ENCODE data around the gene ARHGAP21. TPM values are rescaled to one million over a fixed set of nuclear protein-coding genes. Genes with fewer than 3 reads are reported as not detected.
A peak's percentile ranks its signal among the peaks of the same experiment; 100 is the strongest.

The ARHGAP21 gene
- total and polyA plus RNA-seq, 9 of the 15 experiments (the other 6 are each of a cell fraction or from before 2014, with no cell fraction given), result 13.6 to 145 (median 60.8) TPM

DNA sequence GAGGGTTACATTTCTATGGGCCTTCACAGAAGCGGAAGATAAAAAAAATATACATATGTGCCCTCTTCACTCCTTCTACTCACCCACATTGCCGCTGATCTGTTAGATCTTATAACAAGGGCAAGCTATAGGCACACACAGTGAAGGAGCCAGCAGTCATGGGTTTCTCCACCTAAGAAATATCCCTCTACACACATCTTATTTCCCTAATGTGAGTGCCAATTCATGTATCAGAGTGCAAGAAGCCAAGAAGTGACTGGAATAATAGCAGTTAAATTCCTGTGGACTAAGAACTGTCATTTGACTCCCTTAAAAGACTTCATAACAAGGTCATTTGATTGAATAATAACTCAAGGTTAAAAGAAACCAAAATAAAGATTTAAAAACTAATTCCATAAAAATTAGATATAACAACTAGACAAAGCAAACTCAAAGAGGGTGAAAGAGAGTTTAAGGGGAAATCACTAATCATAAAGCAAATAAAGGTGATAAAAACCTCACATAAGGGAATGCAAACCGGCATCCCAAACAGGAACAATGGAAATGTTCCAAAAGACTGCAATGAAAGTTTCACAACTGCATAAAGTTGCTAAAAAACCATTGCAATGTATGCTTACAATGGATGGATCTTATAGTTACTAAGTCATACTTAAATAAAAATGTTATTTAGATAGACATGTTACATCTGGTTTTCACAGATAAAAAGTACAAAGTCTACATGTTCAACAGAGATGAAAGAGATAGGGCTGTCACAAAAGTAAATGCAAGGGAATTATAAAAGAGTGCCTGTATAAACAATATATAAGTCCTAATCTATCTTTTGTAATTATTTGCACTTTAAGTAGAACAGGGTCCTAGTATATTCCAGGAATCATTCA lies 42.8 kb downstream of the ARHGAP21 start (continued):
- TF ChIP-seq, protein P1, sequence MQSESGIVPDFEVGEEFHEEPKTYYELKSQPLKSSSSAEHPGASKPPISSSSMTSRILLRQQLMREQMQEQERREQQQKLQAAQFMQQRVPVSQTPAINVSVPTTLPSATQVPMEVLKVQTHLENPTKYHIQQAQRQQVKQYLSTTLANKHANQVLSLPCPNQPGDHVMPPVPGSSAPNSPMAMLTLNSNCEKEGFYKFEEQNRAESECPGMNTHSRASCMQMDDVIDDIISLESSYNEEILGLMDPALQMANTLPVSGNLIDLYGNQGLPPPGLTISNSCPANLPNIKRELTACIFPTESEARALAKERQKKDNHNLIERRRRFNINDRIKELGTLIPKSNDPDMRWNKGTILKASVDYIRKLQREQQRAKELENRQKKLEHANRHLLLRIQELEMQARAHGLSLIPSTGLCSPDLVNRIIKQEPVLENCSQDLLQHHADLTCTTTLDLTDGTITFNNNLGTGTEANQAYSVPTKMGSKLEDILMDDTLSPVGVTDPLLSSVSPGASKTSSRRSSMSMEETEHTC (IDR thresholded peaks at IDR 0.05), result no peak
- TF ChIP-seq ZNF586 (CRISPR knock-in tag; conservative IDR thresholded peaks at IDR 0.05), result no peak
- TF ChIP-seq CTBP1 (IDR thresholded peaks at IDR 0.05; ENCODE audit: borderline replicate concordance), result no peak
- TF ChIP-seq ZNF41 (CRISPR knock-in tag; conservative IDR thresholded peaks at IDR 0.05), result no peak
- no peak for TF ChIP-seq ZSCAN32 (CRISPR knock-in tag; IDR thresholded peaks at IDR 0.05)
- TF ChIP-seq ZNF644 (tag; IDR thresholded peaks at IDR 0.05; ENCODE audit: low read depth), result no peak
- TF ChIP-seq NFRKB (IDR thresholded peaks at IDR 0.05; ENCODE audit: low read depth), result 0 out of 2 replicates have a peak, but pooled peaks have one; percentile 7

DNA sequence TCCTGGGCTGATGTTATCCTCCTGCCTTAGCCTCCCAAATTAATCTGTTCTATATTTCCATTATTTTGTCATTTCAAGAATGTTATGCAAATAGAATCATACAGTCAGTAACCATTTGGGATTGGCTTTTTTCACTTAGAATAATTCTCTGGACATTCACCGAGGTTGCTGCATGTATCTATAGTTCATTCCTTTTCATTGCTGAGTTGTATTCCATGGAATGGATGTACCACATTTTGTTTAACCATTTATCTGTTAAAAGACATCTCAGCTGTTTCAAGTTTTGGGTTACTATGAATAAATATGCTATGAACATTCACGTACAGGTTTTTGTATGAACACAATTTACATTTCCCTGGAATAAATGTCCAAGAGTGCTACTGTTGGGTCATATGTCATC lies 44.9 kb downstream of the ARHGAP21 start:
- H3K27ac ChIP-seq (ENCODE audit: extremely low read depth, low read depth, low read length), result no peak overlapping the region
- DNase-seq (ENCODE audit: extremely low read depth in 1 of 4, low spot score in 3 of 4) (no peak), FAIRE-seq (no peak), ATAC-seq (no peak)
- no peaks in the 10 kb centered on the region for H4K20me1 ChIP-seq (replicated peaks; ENCODE audit: control insufficient read depth, insufficient read depth, low read length)
- H3K9me3 ChIP-seq (replicated peaks; ENCODE audit: control insufficient read depth, insufficient read depth, low read depth, low read length), result peaks cover 7% of the 10 kb centered on the region
- no peaks in the 10 kb centered on the region for H3K27me3 ChIP-seq (ENCODE audit: control insufficient read depth in 2 of 2, insufficient read depth in 2 of 2, low read length in 2 of 2)
- in situ Hi-C loops (cut with MboI) (no loop called here), intact Hi-C loops (cut with micrococcal nuclease) (no loop called here)
- BruUV-seq (replicated peaks), result no TSS peak
- H3K4me2 ChIP-seq (ENCODE audit: insufficient read depth, low read length), result no peak overlapping the region
- peaks cover 94% of the 10 kb centered on the region for H3K79me2 ChIP-seq (ENCODE audit: control insufficient read depth, insufficient read depth, low read length)
- no peaks in the 10 kb centered on the region for H3K9me1 ChIP-seq (ENCODE audit: control insufficient read depth, insufficient read depth, low read length)
- H3K9ac ChIP-seq (ENCODE audit: insufficient read depth in 1 of 2, low read depth in 2 of 2, low read length in 2 of 2), result no peak overlapping the region
- ChIA-PET CTCF (ENCODE audit: low intra/inter-chr PET ratio) (no interaction called here), POLR2A (no interaction called here)
- WGBS (ENCODE audit: insufficient coverage, low coverage, missing lambda C conversion rate), result 98% methylated on average over 2 of the region's 2 CpGs
- peaks cover 0 to 19% of the 10 kb centered on the region in 2 experiments; a peak in 3 of 5 replicates for H3K4me1 ChIP-seq (replicated peaks in 1 of 2; ENCODE audit: control insufficient read depth in 2 of 2, insufficient read depth in 2 of 2, low read length in 2 of 2)
- no peak overlapping the region for H2AFZ ChIP-seq (ENCODE audit: low read depth, low read length)
- TF ChIP-seq RBM25 (IDR thresholded peaks at IDR 0.05; ENCODE audit: low read depth, low read length, severe bottlenecking) (peak; percentile 88), FOXP1 (CRISPR knock-in tag; IDR thresholded peaks at IDR 0.05) (no peak), KDM1A (IDR thresholded peaks at IDR 0.05) (peak; percentile 19 to 21; a peak in 1 of 4 replicates), BCOR (IDR thresholded peaks at IDR 0.05) (0 out of 2 replicates have a peak, but pooled peaks have one; percentile 20), ZNF146 (CRISPR knock-in tag; IDR thresholded peaks at IDR 0.05; ENCODE audit: unreplicated experiment) (peak; percentile 90), ZNF445 (CRISPR knock-in tag; IDR thresholded peaks at IDR 0.05; ENCODE audit: low read depth) (no peak), FOXK1 (CRISPR knock-in tag; IDR thresholded peaks at IDR 0.05; ENCODE audit: borderline replicate concordance) (no peak), ZBED1 (IDR thresholded peaks at IDR 0.05) (no peak), CBX3 (IDR thresholded peaks at IDR 0.05; ENCODE audit: borderline replicate concordance in 1 of 2, low read length in 2 of 2) (peak in 1 of 2 experiments; percentile 67; a peak in 1 of 3 replicates)
- H3K4me3 ChIP-seq, result no peak overlapping the region
- H3K36me3 ChIP-seq (ENCODE audit: control insufficient read depth, insufficient read depth, low read length), result no peaks in the 10 kb centered on the region; the same call in 2 of the 3 replicates
